ENCODE measurements around the gene SEMA3A. TPM values are rescaled to one million over a fixed set of nuclear protein-coding genes. Genes with fewer than 3 reads are reported as not detected.

Gene SEMA3A
- total and polyA plus RNA-seq, 2 of the 4 experiments (the other 2 are of a cell fraction) = 31.2 to 213 TPM

DNA sequence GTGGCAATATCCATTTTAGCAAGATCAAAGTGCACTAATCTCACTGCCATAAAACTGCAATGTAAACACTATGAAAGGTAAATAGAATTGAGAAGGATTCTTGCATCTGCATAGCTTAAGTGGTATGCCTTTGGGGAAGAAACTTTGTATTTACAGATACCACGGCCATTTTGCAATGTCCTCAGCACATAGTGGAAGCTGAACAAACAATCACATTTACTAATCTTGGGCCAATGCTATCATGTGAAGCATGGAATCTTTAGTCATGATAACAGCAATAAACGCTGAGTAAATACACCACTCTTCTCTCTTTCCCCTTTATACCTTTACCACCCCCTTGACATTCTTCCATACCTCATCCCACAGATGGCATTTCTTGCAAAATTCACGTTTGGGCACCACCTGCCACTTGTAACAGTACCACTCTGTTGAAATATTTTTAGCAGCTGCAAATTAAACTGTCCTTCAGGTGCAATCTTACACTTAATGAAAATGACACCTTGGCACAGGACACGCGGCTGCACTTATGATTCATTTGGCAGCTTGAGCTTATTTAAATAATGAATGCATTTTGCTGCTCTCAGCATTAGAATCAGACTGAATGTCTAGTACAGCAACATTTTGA, 171.8 kb downstream of the SEMA3A start:
- in situ Hi-C loops (cut with MboI; ENCODE audit: low sequenced_read_pairs) = no loop called here

More for the DNA sequence above, 171.8 kb downstream of the SEMA3A start:
- Histone ChIP-seq H3K9me1 (ENCODE audit: insufficient read depth, low read length) (no peaks in the 10 kb centered on the region; the same call in 1 of the 2 replicates), H2BK5ac (ENCODE audit: low read depth, low read length, poor library complexity, severe bottlenecking) (peak overlapping the region; percentile 58), H4K5ac (ENCODE audit: low read depth, low read length) (0 out of 2 replicates have a peak overlapping the region, but pooled peaks have one; percentile 27), H3K4me1 (ENCODE audit: control insufficient read depth, insufficient read depth, low read length) (peaks cover 5% of the 10 kb centered on the region; the same call in 1 of the 2 replicates), H4K20me1 (ENCODE audit: insufficient read depth, low read length) (peaks cover 5% of the 10 kb centered on the region; the same call in 1 of the 2 replicates), H4K8ac (ENCODE audit: low read depth in 2 of 2, low read length in 2 of 2) (peak overlapping the region in 1 of 2 experiments; percentile 19; a peak in 2 of 4 replicates), H2BK20ac (ENCODE audit: low read depth, low read length) (0 out of 2 replicates have a peak overlapping the region, but pooled peaks have one; percentile 5), H2BK120ac (ENCODE audit: low read depth, low read length) (no peak overlapping the region), H3K4ac (ENCODE audit: low read depth, low read length) (peak overlapping the region; percentile 4; the same call in 1 of the 2 replicates), H2BK15ac (ENCODE audit: low read depth, low read length) (no peak overlapping the region), H2AFZ (replicated peaks; ENCODE audit: low read length, poor library complexity) (no peak overlapping the region), H3K23ac (ENCODE audit: low read depth, low read length) (no peak overlapping the region), H3K14ac (replicated peaks; ENCODE audit: low read depth, low read length) (no peak overlapping the region; the same call in 1 of the 2 replicates), H3K9me3 (ENCODE audit: control insufficient read depth, insufficient read depth, low read length) (no peaks in the 10 kb centered on the region), H3K56ac (ENCODE audit: extremely low read depth, insufficient read depth, low read length) (no peak overlapping the region), H3K4me3 (ENCODE audit: insufficient read depth, low read depth, low read length) (no peak overlapping the region), H2AK5ac (ENCODE audit: low read depth, low read length) (peak overlapping the region; percentile 28; the same call in 1 of the 2 replicates), H3K27me3 (ENCODE audit: control insufficient read depth, insufficient read depth, low read length) (no peaks in the 10 kb centered on the region), H4K91ac (ENCODE audit: insufficient read depth, low read depth, low read length) (no peak overlapping the region), H3K9ac (ENCODE audit: low read depth, low read length) (no peak overlapping the region), H2AK9ac (replicated peaks; ENCODE audit: low read depth, low read length, poor library complexity) (no peak overlapping the region), H3K79me1 (ENCODE audit: low read depth in 1 of 2, low read length in 2 of 2) (peaks cover 10 to 53% of the 10 kb centered on the region in 2 experiments), H3K27ac (ENCODE audit: insufficient read depth, low read length) (no peak overlapping the region), H3K36me3 (ENCODE audit: control insufficient read depth, insufficient read depth, low read length) (peaks cover 6% of the 10 kb centered on the region; the same call in 1 of the 2 replicates), H3K18ac (ENCODE audit: low read depth, low read length) (peak overlapping the region; percentile 7; the same call in 1 of the 2 replicates), H3K4me2 (ENCODE audit: low read depth, low read length) (peak overlapping the region; percentile 34; the same call in 1 of the 2 replicates)
- TF ChIP-seq CEBPB (IDR thresholded peaks at IDR 0.05; ENCODE audit: low read depth, low read length) (peak; percentile 9; the same call in 1 of the 2 replicates), RCOR1 (IDR thresholded peaks at IDR 0.05; ENCODE audit: insufficient replicate concordance, low read length) (no peak)
- CTCF ChIA-PET = no interaction called here
- no CpG with 5 or more reads among the region's 5 CpGs for WGBS, 2 experiments (ENCODE audit: extremely low coverage in 2 of 2, insufficient read length in 1 of 2)
- intact Hi-C loops (cut with micrococcal nuclease) = no loop called here
- no TSS peak for BruUV-seq (replicated peaks)
- DNase-seq = peak; percentile 37
- dilution Hi-C loops (cut with HindIII; ENCODE audit: low sequenced_read_pairs, unreplicated experiment) = no loop called here
- POLR2A ChIA-PET (ENCODE audit: unreplicated experiment) = no interaction called here
- ATAC-seq (ENCODE audit: low read depth) = peak; percentile 42
